KMS-11 (cell line): ENCODE measurements around the gene BATF.

ENCODE experiments used
- H2AFZ ChIP-seq: fragments of 200-600 bp; sonication (generic); 2 replicates; pipeline ENCODE4 v1.6.1; 2016; ENCODE audit warnings: antibody characterized with exemption, mixed run types, low read depth
- H3K27ac ChIP-seq: fragments of 200-600 bp; sonication (generic); 2 replicates; pipeline ENCODE4 v1.6.1; 2016; ENCODE audit warnings: mild to moderate bottlenecking, mixed run types
- H3K27me3 ChIP-seq: fragments of 200-600 bp; sonication (generic); 2 replicates; pipeline ENCODE4 v1.6.1; 2017; ENCODE audit warnings: mild to moderate bottlenecking, low read depth, mixed run types, moderate library complexity; ENCODE audit not compliant: insufficient read depth
- H3K36me3 ChIP-seq: fragments of 200-600 bp; sonication (generic); 2 replicates; pipeline ENCODE4 v1.6.1; 2017; ENCODE audit warnings: mild to moderate bottlenecking, mixed run types; ENCODE audit not compliant: insufficient read depth
- H3K4me1 ChIP-seq: fragments of 200-600 bp; sonication (generic); 2 replicates; pipeline ENCODE4 v1.6.1; 2016; ENCODE audit warnings: mild to moderate bottlenecking, low read depth, mixed run types; ENCODE audit not compliant: poor library complexity, severe bottlenecking
- H3K4me2 ChIP-seq: fragments of 200-600 bp; sonication (generic); 2 replicates; pipeline ENCODE4 v1.7.0; 2016; ENCODE audit warnings: mild to moderate bottlenecking, mixed run types
- H3K4me3 ChIP-seq: fragments of 200-600 bp; sonication (generic); IDR thresholded peaks from 2 replicates; pipeline ENCODE4 v1.6.1; 2017; ENCODE audit warnings: low read depth, low read length, mixed read lengths; ENCODE audit not compliant: insufficient read depth
- H3K79me2 ChIP-seq: fragments of 200-600 bp; sonication (generic); 2 replicates; pipeline ENCODE4 v1.6.1; 2016; ENCODE audit warnings: low read depth, mixed run types; ENCODE audit not compliant: insufficient read depth
- H3K9ac ChIP-seq: fragments of 200-600 bp; sonication (generic); 2 replicates; pipeline ENCODE4 v1.6.1; 2016; ENCODE audit warnings: mild to moderate bottlenecking, mixed run types
- H4K20me1 ChIP-seq: fragments of 200-600 bp; sonication (generic); 2 replicates; pipeline ENCODE4 v1.6.1; 2016; ENCODE audit warnings: mild to moderate bottlenecking, mixed run types; ENCODE audit not compliant: insufficient read depth
- CTCF ChIP-seq: fragments of 200-600 bp; sonication (generic); conservative IDR thresholded peaks from 2 replicates; pipeline ENCODE4 v1.6.1; 2017; ENCODE audit warnings: low read depth, mild to moderate bottlenecking, antibody characterized with exemption, low read length, moderate library complexity, mixed read lengths

BATF gene

DNA sequence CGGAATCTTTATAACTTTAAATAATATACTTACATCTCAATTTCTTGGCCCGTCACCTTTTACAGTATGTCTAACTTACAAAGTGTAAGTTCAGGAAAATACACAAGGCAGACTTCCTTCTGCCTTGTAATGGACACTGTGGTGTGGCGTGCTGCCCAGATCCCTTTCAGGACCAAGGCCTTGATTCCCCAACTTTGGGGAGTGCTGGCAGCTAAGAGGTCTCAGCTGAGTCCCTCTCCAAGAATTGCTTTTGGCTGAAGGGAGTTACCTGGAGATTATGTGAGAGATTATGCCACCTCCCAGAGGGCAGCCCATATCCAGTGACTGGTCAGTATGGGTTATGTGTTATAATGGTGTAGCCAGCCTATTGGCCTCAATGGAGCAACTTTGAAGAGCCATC lies 21.2 kb upstream of the BATF start:
- Histone ChIP-seq H4K20me1 (no peaks in the 10 kb centered on the region), H3K27me3 (no peaks in the 10 kb centered on the region), H3K9ac (no peak overlapping the region), H3K4me1 (peaks cover 8% of the 10 kb centered on the region), H3K79me2 (no peaks in the 10 kb centered on the region), H3K4me3 (no peak overlapping the region), H3K36me3 (no peaks in the 10 kb centered on the region), H2AFZ (no peak overlapping the region), H3K4me2 (no peak overlapping the region), H3K27ac (no peak overlapping the region)
- no peak for TF ChIP-seq CTCF

GRCh38 chr14:75504411-75504810 lies 17.9 kb upstream of the BATF start:
- H4K20me1 ChIP-seq: no peaks in the 10 kb centered on the region
- no peak overlapping the region for H3K4me3 ChIP-seq
- H3K79me2 ChIP-seq: no peaks in the 10 kb centered on the region
- no peaks in the 10 kb centered on the region for H3K27me3 ChIP-seq
- H2AFZ ChIP-seq: no peak overlapping the region
- no peak overlapping the region for H3K9ac ChIP-seq
- H3K27ac ChIP-seq: no peak overlapping the region
- H3K4me2 ChIP-seq: no peak overlapping the region
- no peaks in the 10 kb centered on the region for H3K36me3 ChIP-seq
- no peaks in the 10 kb centered on the region for H3K4me1 ChIP-seq
- TF ChIP-seq CTCF: no peak

GRCh38 chr14:75506930-75507329 lies 15.3 kb upstream of the BATF start:
- Histone ChIP-seq H4K20me1 (no peaks in the 10 kb centered on the region), H3K36me3 (no peaks in the 10 kb centered on the region), H3K4me2 (no peak overlapping the region), H3K27me3 (no peaks in the 10 kb centered on the region), H3K27ac (no peak overlapping the region), H3K9ac (no peak overlapping the region), H3K4me1 (no peaks in the 10 kb centered on the region), H3K4me3 (no peak overlapping the region), H3K79me2 (no peaks in the 10 kb centered on the region), H2AFZ (no peak overlapping the region)
- TF ChIP-seq CTCF: no peak

- no peak overlapping the region for H2AFZ ChIP-seq
- H3K27me3 ChIP-seq: no peaks in the 10 kb centered on the region
- H3K4me3 ChIP-seq: no peak overlapping the region
- H4K20me1 ChIP-seq: no peaks in the 10 kb centered on the region
- no peak overlapping the region for H3K27ac ChIP-seq
- H3K9ac ChIP-seq: no peak overlapping the region
- H3K79me2 ChIP-seq: no peaks in the 10 kb centered on the region
- no peaks in the 10 kb centered on the region for H3K36me3 ChIP-seq
- H3K4me2 ChIP-seq: no peak overlapping the region
- no peak for TF ChIP-seq CTCF
- H3K4me1 ChIP-seq: no peaks in the 10 kb centered on the region
Observed at GRCh38 chr14:75510547-75510946, 11.7 kb upstream of the BATF start.

DNA sequence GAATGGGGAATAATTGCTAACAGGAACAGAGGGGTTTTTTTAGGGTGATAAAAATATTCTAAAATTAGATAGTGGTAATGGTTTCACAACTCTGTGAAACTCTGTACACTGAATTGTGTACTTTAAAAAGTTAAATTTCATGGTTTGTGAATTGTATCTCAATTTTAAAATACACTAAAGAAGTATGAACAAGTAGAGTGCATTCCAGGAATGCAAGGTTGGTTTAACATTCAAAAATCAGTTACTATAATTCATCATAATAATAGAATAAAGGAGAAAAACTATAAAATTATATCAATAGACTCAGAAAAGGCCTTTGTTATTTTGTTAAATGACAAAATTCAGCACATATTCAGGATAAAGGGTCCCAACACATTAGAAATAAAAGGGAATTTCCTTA lies 11.1 kb upstream of the BATF start:
- no peaks in the 10 kb centered on the region for H3K27me3 ChIP-seq
- H3K4me1 ChIP-seq: no peaks in the 10 kb centered on the region

More for the DNA sequence above, 11.1 kb upstream of the BATF start:
- no peak for TF ChIP-seq CTCF
- no peak overlapping the region for H3K4me2 ChIP-seq
- H3K9ac ChIP-seq: no peak overlapping the region
- no peaks in the 10 kb centered on the region for H3K36me3 ChIP-seq
- no peak overlapping the region for H3K4me3 ChIP-seq
- no peaks in the 10 kb centered on the region for H4K20me1 ChIP-seq
- no peaks in the 10 kb centered on the region for H3K79me2 ChIP-seq
- H3K27ac ChIP-seq: no peak overlapping the region
- H2AFZ ChIP-seq: no peak overlapping the region
